ENCODE data around the gene HOXC10.

GRCh38 chr12:54033980-54034784 lies 49.2 kb downstream of the HOXC10 start:
- TF ChIP-seq, protein P1, sequence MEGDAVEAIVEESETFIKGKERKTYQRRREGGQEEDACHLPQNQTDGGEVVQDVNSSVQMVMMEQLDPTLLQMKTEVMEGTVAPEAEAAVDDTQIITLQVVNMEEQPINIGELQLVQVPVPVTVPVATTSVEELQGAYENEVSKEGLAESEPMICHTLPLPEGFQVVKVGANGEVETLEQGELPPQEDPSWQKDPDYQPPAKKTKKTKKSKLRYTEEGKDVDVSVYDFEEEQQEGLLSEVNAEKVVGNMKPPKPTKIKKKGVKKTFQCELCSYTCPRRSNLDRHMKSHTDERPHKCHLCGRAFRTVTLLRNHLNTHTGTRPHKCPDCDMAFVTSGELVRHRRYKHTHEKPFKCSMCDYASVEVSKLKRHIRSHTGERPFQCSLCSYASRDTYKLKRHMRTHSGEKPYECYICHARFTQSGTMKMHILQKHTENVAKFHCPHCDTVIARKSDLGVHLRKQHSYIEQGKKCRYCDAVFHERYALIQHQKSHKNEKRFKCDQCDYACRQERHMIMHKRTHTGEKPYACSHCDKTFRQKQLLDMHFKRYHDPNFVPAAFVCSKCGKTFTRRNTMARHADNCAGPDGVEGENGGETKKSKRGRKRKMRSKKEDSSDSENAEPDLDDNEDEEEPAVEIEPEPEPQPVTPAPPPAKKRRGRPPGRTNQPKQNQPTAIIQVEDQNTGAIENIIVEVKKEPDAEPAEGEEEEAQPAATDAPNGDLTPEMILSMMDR (IDR thresholded peaks at IDR 0.05) = no peak
- TF ChIP-seq, protein P2, sequence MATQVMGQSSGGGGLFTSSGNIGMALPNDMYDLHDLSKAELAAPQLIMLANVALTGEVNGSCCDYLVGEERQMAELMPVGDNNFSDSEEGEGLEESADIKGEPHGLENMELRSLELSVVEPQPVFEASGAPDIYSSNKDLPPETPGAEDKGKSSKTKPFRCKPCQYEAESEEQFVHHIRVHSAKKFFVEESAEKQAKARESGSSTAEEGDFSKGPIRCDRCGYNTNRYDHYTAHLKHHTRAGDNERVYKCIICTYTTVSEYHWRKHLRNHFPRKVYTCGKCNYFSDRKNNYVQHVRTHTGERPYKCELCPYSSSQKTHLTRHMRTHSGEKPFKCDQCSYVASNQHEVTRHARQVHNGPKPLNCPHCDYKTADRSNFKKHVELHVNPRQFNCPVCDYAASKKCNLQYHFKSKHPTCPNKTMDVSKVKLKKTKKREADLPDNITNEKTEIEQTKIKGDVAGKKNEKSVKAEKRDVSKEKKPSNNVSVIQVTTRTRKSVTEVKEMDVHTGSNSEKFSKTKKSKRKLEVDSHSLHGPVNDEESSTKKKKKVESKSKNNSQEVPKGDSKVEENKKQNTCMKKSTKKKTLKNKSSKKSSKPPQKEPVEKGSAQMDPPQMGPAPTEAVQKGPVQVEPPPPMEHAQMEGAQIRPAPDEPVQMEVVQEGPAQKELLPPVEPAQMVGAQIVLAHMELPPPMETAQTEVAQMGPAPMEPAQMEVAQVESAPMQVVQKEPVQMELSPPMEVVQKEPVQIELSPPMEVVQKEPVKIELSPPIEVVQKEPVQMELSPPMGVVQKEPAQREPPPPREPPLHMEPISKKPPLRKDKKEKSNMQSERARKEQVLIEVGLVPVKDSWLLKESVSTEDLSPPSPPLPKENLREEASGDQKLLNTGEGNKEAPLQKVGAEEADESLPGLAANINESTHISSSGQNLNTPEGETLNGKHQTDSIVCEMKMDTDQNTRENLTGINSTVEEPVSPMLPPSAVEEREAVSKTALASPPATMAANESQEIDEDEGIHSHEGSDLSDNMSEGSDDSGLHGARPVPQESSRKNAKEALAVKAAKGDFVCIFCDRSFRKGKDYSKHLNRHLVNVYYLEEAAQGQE (IDR thresholded peaks at IDR 0.05; ENCODE audit: insufficient read depth in 1 of 2, low read depth in 2 of 2, low read length in 1 of 2) = no peak
- TF ChIP-seq SIN3A (IDR thresholded peaks at IDR 0.05; ENCODE audit: borderline replicate concordance, insufficient read depth, low read depth, low read length) (no peak), TCF7L2 (IDR thresholded peaks at IDR 0.05; ENCODE audit: low read depth, low read length) (no peak)

All from Panc1 (cell line).